Smooth muscle cell (in vitro differentiated cells): Measurements from ENCODE around the gene ADCY1. TPM values are rescaled to one million over a fixed set of nuclear protein-coding genes. Genes with fewer than 3 reads are reported as not detected.

Experiments used
- DNase-seq: peaks from one replicate; lab custom pipeline; 2025; ENCODE audit not compliant: unreplicated experiment; lab: John Stamatoyannopoulos, UW
- H2AFZ ChIP-seq: fragments of 200-600 bp; sonication (generic); 2 replicates; pipeline ENCODE4 v1.6.0; 2016; ENCODE audit warnings: antibody characterized with exemption, low read depth, mild to moderate bottlenecking
- H3F3A ChIP-seq: fragments of 200-600 bp; sonication (generic); 2 replicates; pipeline ENCODE4 v1.6.0; 2017; ENCODE audit warnings: antibody characterized with exemption, low read depth
- H3K27ac ChIP-seq: fragments of 200-600 bp; sonication (generic); 2 replicates; pipeline ENCODE4 v1.5.1; 2016; ENCODE audit warnings: low read depth, mild to moderate bottlenecking
- H3K27me3 ChIP-seq: fragments of 200-600 bp; sonication (generic); 2 replicates; pipeline ENCODE4 v1.6.1; 2016; ENCODE audit warnings: low read depth, mild to moderate bottlenecking
- H3K36me3 ChIP-seq: fragments of 200-600 bp; sonication (generic); 2 replicates; pipeline ENCODE4 v1.5.1; 2016; ENCODE audit warnings: low read depth
- H3K4me1 ChIP-seq: fragments of 200-600 bp; sonication (generic); 2 replicates; pipeline ENCODE4 v1.5.1; 2016; ENCODE audit warnings: low read depth
- H3K4me2 ChIP-seq: fragments of 200-600 bp; sonication (generic); 2 replicates; pipeline ENCODE4 v1.6.0; 2016; ENCODE audit warnings: mild to moderate bottlenecking
- H3K4me3 ChIP-seq: fragments of 200-600 bp; sonication (generic); 2 replicates; pipeline ENCODE4 v1.5.1; 2016; ENCODE audit warnings: mild to moderate bottlenecking
- H3K79me2 ChIP-seq: fragments of 200-600 bp; sonication (generic); 2 replicates; pipeline ENCODE4 v1.6.0; 2016; ENCODE audit warnings: low read depth, mild to moderate bottlenecking
- H3K9ac ChIP-seq: fragments of 200-600 bp; sonication (generic); 2 replicates; pipeline ENCODE4 v1.6.0; 2016; ENCODE audit warnings: low read depth
- H3K9me3 ChIP-seq: fragments of 200-600 bp; sonication (generic); replicated peaks from 2 replicates; pipeline ENCODE4 v1.5.1; 2016; ENCODE audit warnings: low read depth
- H4K20me1 ChIP-seq: fragments of 200-600 bp; sonication (generic); 2 replicates; pipeline ENCODE4 v1.6.0; 2016; ENCODE audit warnings: low read depth
- CTCF ChIP-seq: fragments of 200-600 bp; sonication (generic); IDR thresholded peaks from 2 replicates; pipeline ENCODE4 v1.5.1; 2017; ENCODE audit warnings: borderline replicate concordance, mild to moderate bottlenecking, antibody characterized with exemption; ENCODE audit not compliant: insufficient read depth, poor library complexity, severe bottlenecking
- WGBS: methylation state at CpG from one replicate; pipeline ENCODE4 v1.1.7; 2016; ENCODE audit warnings: low lambda C conversion rate; 5-methylcytosine and 5-hydroxymethylcytosine counted together
- polyA plus RNA-seq: library from polyadenylated mRNA; unstranded; fragments of >200 nt; fragmentation: Nextera tagmentation; extraction: Ambion mirVana; gene quantifications from 2 replicates; pipeline ENCODE4 v1.2.1, GENCODE V29; 2016
- total RNA-seq: library from RNA; depleted of rRNA; stranded (reverse); fragments of >200 nt; gene quantifications from 2 replicates; pipeline ENCODE4 v1.2.3, GENCODE V29; 2014

ADCY1 gene
- total and polyA plus RNA-seq, 2 experiments from 2014 or later, result 0.22 TPM; not detected in 1

- H3K27ac ChIP-seq, result no peak overlapping the region
- 92% methylated on average over 16 of the region's 16 CpGs for WGBS
- H3F3A ChIP-seq, result no peaks in the 10 kb centered on the region
- no peaks in the 10 kb centered on the region for H3K36me3 ChIP-seq
- H3K4me3 ChIP-seq, result no peak overlapping the region
- no peak for DNase-seq
- no peaks in the 10 kb centered on the region for H3K9me3 ChIP-seq
- no peaks in the 10 kb centered on the region for H3K79me2 ChIP-seq
- no peak overlapping the region for H2AFZ ChIP-seq
- no peak overlapping the region for H3K4me2 ChIP-seq
- no peak overlapping the region for H3K9ac ChIP-seq
- no peaks in the 10 kb centered on the region for H3K4me1 ChIP-seq
- H3K27me3 ChIP-seq, result no peaks in the 10 kb centered on the region
- no peaks in the 10 kb centered on the region for H4K20me1 ChIP-seq
- no peak for TF ChIP-seq CTCF
Measured at GRCh38 chr7:45716380-45717203, 142.4 kb downstream of the ADCY1 start.

GRCh38 chr7:45717537-45718235, 143.5 kb downstream of the ADCY1 start:
- TF ChIP-seq CTCF, result no peak
- H2AFZ ChIP-seq, result no peak overlapping the region
- no peaks in the 10 kb centered on the region for H4K20me1 ChIP-seq
- no peaks in the 10 kb centered on the region for H3K36me3 ChIP-seq
- no peaks in the 10 kb centered on the region for H3K79me2 ChIP-seq
- no peaks in the 10 kb centered on the region for H3K27me3 ChIP-seq
- no peaks in the 10 kb centered on the region for H3F3A ChIP-seq
- H3K9me3 ChIP-seq, result no peaks in the 10 kb centered on the region
- no peak overlapping the region for H3K27ac ChIP-seq
- 90% methylated on average over 17 of the region's 17 CpGs for WGBS
- no peak overlapping the region for H3K9ac ChIP-seq
- no peak overlapping the region for H3K4me3 ChIP-seq
- DNase-seq, result no peak
- H3K4me1 ChIP-seq, result no peaks in the 10 kb centered on the region
- no peak overlapping the region for H3K4me2 ChIP-seq

DNA sequence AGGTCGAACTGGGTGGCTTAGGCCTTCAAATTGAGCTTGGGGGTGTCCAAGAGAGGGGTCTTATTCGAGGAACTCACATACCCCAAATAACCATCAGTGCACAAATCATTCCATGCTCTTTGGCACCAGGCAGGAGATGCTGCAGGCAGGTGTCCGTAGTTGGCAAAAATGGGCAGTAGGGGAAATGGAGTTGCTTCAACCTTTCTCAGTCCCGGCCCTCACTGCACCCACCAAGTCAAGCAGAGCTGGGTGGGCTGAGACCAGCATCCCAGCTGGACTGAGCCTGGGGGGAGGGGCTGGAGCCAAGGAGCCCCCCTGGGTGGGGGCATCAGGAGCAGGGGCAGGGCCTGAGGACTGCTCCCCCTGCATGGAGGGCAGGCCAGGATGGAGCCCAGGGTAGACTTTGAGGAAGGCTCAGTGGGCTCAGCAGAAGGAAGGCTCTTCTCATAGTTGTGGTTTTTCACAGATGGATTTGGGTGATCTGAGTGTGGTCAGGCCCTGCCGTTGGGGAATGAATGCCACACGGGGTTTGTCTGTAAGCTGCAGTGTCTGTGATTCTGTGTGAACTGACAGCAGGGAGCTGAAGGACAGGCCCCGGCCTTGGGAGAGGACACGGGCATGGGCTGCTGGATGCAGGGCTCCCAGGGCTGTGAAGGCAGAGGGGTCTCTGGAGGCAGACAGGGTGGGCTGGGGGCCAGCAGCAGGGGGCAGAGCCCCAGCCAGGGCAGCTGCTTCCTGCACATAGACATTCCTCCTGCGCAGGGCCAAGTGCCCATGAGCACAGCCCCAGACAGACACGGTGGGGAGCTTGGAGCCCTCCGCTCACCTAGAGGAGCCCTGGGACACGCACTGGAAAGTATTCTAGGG, 144.5 kb downstream of the ADCY1 start:
- DNase-seq, result no peak
- WGBS, result 75% methylated on average over 12 of the region's 12 CpGs
- Histone ChIP-seq H3K36me3 (no peaks in the 10 kb centered on the region), H3K27ac (no peak overlapping the region), H2AFZ (no peak overlapping the region), H3K4me1 (no peaks in the 10 kb centered on the region), H3K9ac (no peak overlapping the region), H3K79me2 (no peaks in the 10 kb centered on the region), H4K20me1 (no peaks in the 10 kb centered on the region), H3F3A (no peaks in the 10 kb centered on the region), H3K4me3 (no peak overlapping the region), H3K9me3 (no peaks in the 10 kb centered on the region), H3K27me3 (no peaks in the 10 kb centered on the region), H3K4me2 (no peak overlapping the region)
- no peak for TF ChIP-seq CTCF
